Skeletal muscle tissue (tissue), 4 donors: ENCODE data around the gene FTCD. TPM values are rescaled to one million over a fixed set of nuclear protein-coding genes. Genes with fewer than 3 reads are reported as not detected.
"Not testable (repeated sequence)": the region's sequence is repeated elsewhere in the genome, so short reads cannot be mapped to it uniquely, and the experiment has no call there.

Experiments
- H3K27ac ChIP-seq: one replicate; pipeline ENCODE4 v1.7.0; 2013; ENCODE audit warnings: mild to moderate bottlenecking, low read depth, low read length, inconsistent platforms
- H3K27me3 ChIP-seq, 3 donors: one replicate each; pipeline ENCODE4 v1.7.0; 2013; ENCODE audit warnings: low read length in 3 of 3; ENCODE audit not compliant: control insufficient read depth in 3 of 3, insufficient read depth in 3 of 3
- H3K36me3 ChIP-seq, 3 donors: one replicate each; pipeline ENCODE4 v1.7.0; 2013; ENCODE audit warnings: low read length in 3 of 3; ENCODE audit not compliant: control insufficient read depth in 3 of 3, insufficient read depth in 3 of 3
- H3K4me1 ChIP-seq, 3 donors: one replicate each; pipeline ENCODE4 v1.7.0; 2013; ENCODE audit warnings: low read length in 3 of 3, mild to moderate bottlenecking in 3 of 3; ENCODE audit not compliant: control insufficient read depth in 3 of 3, insufficient read depth in 3 of 3
- H3K4me3 ChIP-seq, 3 donors: one replicate each; pipeline ENCODE4 v1.7.0; 2013; ENCODE audit warnings: low read length in 3 of 3
- H3K9ac ChIP-seq, 3 donors: one replicate each; pipeline ENCODE4 v1.7.0; 2013; ENCODE audit warnings: low read length in 3 of 3, mild to moderate bottlenecking in 3 of 3, moderate library complexity in 2 of 3, low read depth in 1 of 3
- H3K9me3 ChIP-seq, 3 donors: one replicate each; pipeline ENCODE4 v1.7.0; 2013; ENCODE audit warnings: low read length in 3 of 3; ENCODE audit not compliant: control insufficient read depth in 3 of 3
- total RNA-seq: library from RNA; depleted of rRNA; stranded (reverse); fragments of >200 nt; gene quantifications from one replicate; pipeline ENCODE4 v1.2.3, GENCODE V29; 2014
- donor health status: Osteomylitis.

The FTCD gene
- total RNA-seq, 1 donor from 2014 or later: 0.52 TPM

DNA sequence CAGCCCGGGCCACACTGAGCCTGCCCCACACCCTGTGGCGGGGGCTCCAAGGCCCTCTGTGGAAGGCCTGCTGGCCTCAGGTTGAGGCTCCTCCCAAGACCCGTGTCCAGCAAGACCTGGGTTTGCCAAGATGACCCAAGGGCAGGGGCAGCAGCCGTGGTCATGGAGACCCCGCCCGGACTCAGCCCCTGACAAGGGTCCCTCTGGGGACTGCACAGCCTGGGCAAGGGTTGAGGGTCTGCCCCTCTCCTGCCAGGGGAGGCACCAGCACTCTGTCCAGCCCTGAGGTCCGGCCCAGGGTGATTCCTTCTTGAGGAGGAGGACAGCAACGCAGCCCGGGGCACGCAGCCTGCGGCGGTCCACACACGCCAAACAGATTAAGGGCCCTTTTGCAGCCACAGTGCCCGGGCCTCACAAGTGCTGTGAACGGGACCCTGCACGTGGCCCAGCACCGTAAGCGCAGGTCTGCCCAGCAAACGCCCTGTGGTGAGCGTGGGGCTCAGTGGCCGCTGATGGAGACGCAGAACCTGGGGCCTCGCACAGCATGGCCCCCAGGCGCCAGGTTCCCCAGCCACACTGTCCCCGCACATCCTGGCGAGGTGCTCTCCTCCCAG is 25.5 kb upstream of the FTCD start:
- no peak overlapping the region for H3K9ac ChIP-seq
- no peak overlapping the region for H3K4me3 ChIP-seq
- H3K36me3 ChIP-seq: no peaks in the 10 kb centered on the region
- H3K27ac ChIP-seq: no peak overlapping the region
- peaks cover 0 to 3% (median 0%) of the 10 kb centered on the region in 3 donors for H3K9me3 ChIP-seq
- H3K27me3 ChIP-seq: no peaks in the 10 kb centered on the region
- H3K4me1 ChIP-seq: peaks cover 0 to 18% (median 16%) of the 10 kb centered on the region in 3 donors

DNA sequence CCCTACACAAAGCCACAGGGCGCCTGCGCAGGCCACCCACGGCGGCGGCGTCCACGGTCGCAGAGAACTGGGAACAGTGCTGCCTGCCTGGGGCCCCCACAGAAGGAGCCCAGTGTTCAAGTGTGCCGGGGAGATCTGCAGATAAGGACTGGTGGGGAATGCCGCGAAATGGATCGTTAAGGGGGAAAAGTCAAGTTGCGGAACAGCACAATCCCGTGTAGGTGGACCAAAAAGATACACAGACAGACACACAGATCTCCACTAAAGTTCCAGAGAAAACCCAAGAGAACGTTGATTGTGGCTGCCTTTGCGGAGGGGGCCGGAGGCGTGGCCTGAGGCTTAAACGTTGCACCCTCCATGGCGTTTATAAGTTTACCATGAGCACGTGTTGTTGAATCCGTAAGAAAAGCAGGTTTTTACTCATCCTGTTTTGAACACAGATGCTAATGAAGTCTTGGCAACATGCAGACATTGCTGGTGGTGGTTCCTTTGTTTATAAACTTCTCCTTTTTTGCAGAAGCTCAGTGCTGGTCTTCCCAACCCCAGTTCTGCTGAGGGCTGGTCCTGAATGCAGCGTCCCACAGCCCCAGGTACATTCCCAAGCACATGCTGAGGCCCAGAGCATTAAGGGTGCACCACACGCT is 24.8 kb upstream of the FTCD start:
- peaks cover 0 to 3% (median 0%) of the 10 kb centered on the region in 3 donors for H3K9me3 ChIP-seq
- H3K36me3 ChIP-seq: no peaks in the 10 kb centered on the region
- H3K4me3 ChIP-seq: no peak overlapping the region
- H3K4me1 ChIP-seq: peaks cover 0 to 18% (median 16%) of the 10 kb centered on the region in 3 donors
- no peak overlapping the region for H3K27ac ChIP-seq
- no peaks in the 10 kb centered on the region for H3K27me3 ChIP-seq
- H3K9ac ChIP-seq: no peak overlapping the region

DNA sequence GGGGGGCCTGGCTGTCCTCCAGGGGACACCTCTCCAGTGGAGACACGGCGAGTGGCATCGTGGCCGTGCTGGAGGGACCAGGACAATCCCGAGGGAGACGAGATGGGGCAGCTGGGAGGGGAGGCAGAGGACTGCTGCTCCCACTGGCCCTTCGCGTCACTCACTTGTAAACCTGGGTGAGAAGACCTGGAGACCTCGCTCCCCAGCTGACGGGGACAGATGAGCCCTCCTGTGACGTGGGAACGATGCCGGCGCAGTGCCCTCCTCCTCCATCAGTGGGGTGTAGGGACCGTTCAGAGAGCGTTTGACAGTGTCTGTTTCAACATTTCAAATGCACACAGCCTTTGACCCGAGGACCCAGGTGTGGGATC is 24.3 kb upstream of the FTCD start:
- Histone ChIP-seq H3K9ac (no peak overlapping the region), H3K27me3 (no peaks in the 10 kb centered on the region), H3K4me1 (peaks cover 0 to 15% (median 10%) of the 10 kb centered on the region in 3 donors), H3K4me3 (no peak overlapping the region), H3K27ac (no peak overlapping the region), H3K36me3 (no peaks in the 10 kb centered on the region), H3K9me3 (peaks cover 0 to 3% (median 0%) of the 10 kb centered on the region in 3 donors)

DNA sequence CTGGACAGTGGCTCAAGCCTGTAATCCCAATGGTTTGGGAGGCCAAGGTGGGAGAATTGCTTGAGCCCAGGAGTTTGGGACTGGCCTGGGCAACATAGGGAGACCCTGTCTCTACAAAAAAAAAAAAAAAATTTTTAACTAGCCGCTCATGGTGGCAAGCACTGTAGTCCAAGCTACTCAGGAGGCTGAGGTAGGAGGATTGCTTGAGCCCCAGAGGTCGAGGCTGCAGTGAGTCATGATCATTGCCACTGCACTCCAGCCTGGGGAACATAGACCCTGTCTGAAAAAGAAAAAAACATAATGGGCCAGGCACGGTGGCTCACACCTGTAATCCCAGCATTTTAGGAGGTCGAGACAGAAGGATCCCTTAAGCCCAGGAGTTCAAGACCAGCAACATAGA is 23.6 kb upstream of the FTCD start:
- no peak overlapping the region for H3K27ac ChIP-seq
- H3K4me1 ChIP-seq: peaks cover 0 to 11% (median 9%) of the 10 kb centered on the region in 3 donors
- H3K27me3 ChIP-seq: no peaks in the 10 kb centered on the region
- no peak overlapping the region for H3K4me3 ChIP-seq
- peaks cover 0 to 3% (median 0%) of the 10 kb centered on the region in 3 donors for H3K9me3 ChIP-seq
- H3K9ac ChIP-seq: no peak overlapping the region
- H3K36me3 ChIP-seq: no peaks in the 10 kb centered on the region

DNA sequence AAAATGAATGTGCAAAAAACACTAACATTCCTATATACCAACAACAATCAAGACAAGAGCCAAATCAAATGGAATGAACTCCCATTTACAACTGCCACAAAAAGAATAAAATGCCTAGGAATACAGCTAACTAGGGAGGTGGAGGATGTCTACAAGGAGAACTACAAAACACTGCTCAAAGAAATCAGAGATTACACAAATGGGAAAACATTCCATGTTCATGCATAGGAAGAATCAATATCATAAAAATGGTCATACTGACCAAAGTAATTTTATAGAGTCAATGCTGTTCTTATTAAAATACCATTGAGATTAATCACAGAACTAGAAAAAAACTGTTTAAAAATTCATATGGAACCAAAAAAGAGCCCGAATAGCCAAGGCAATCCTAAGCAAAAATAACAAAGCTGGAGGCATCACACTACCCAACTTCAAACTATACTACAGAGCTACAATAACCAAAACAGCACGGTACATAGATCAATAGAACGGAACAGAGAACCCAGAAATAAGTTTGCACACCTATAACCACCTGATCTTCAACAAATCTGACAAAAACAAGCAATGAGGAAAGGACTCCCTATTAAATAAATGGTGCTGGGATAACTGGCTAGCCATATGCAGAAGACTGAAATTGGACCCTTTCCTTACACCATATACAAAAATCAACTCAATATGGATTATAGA is 21.2 kb upstream of the FTCD start:
- not testable (repeated sequence) for H3K36me3 ChIP-seq, H3K27me3 ChIP-seq, H3K4me3 ChIP-seq, H3K4me1 ChIP-seq, H3K27ac ChIP-seq, H3K9ac ChIP-seq, H3K9me3 ChIP-seq

DNA sequence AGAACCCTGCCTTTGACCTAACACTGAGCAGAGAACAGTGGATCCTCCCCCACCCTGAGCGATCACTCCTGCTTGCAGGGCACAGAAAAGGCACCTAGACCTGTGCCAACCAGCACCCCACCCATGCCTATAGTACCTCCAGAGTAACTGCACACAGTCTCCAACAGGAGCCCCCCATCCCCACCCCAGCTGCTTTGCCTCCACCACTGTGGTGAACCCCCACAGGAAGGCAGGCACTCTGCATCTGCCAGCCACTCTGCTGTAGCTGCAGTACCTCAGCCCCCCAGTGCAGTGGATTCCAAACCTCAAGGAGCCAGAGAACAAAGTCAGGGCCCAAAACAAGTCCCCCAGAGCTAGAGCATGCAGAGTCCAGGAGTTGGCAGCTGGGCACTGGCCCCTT is 18.2 kb upstream of the FTCD start:
- peaks cover 0 to 3% (median 0%) of the 10 kb centered on the region in 3 donors for H3K9me3 ChIP-seq
- H3K4me3 ChIP-seq: no peak overlapping the region
- no peaks in the 10 kb centered on the region for H3K27me3 ChIP-seq
- no peak overlapping the region for H3K9ac ChIP-seq
- no peaks in the 10 kb centered on the region for H3K36me3 ChIP-seq
- H3K4me1 ChIP-seq: no peaks in the 10 kb centered on the region
- H3K27ac ChIP-seq: no peak overlapping the region

DNA sequence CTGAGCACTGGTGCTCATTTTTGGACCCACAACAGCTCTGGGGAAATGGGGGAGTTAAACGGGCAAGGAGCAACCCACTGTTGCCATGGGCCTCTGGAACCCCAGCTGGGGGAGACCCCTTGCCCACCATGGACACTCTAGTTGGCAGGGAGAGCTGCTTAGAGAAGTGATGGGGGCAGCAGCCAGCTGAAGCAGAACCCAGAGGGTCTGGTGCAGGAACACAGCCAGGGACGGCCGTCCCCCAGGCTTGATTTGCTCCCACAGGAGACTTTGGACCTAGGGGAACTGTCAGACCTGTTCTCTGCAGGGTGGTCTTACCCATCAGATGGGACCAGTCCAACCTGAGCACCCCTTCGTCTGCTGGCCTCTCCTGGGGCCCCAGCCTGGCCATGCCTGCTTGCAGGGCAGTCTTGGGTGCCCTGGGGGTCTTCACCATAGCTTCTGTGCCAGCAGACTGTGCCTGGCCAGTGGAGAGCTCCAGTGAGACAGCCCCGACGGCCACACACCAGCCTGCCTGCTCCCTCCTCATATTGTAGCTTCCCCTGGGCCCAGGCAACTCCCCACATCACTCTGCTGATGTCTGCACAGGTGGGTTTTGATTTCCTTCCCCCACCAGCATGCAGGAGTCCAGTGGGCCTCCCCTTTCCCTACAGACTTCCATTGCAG is 17.6 kb upstream of the FTCD start:
- H3K9me3 ChIP-seq: peaks cover 0 to 3% (median 0%) of the 10 kb centered on the region in 3 donors
- H3K4me3 ChIP-seq: no peak overlapping the region
- H3K36me3 ChIP-seq: no peaks in the 10 kb centered on the region
- no peaks in the 10 kb centered on the region for H3K4me1 ChIP-seq
- H3K27me3 ChIP-seq: no peaks in the 10 kb centered on the region
- no peak overlapping the region for H3K9ac ChIP-seq
- H3K27ac ChIP-seq: no peak overlapping the region

DNA sequence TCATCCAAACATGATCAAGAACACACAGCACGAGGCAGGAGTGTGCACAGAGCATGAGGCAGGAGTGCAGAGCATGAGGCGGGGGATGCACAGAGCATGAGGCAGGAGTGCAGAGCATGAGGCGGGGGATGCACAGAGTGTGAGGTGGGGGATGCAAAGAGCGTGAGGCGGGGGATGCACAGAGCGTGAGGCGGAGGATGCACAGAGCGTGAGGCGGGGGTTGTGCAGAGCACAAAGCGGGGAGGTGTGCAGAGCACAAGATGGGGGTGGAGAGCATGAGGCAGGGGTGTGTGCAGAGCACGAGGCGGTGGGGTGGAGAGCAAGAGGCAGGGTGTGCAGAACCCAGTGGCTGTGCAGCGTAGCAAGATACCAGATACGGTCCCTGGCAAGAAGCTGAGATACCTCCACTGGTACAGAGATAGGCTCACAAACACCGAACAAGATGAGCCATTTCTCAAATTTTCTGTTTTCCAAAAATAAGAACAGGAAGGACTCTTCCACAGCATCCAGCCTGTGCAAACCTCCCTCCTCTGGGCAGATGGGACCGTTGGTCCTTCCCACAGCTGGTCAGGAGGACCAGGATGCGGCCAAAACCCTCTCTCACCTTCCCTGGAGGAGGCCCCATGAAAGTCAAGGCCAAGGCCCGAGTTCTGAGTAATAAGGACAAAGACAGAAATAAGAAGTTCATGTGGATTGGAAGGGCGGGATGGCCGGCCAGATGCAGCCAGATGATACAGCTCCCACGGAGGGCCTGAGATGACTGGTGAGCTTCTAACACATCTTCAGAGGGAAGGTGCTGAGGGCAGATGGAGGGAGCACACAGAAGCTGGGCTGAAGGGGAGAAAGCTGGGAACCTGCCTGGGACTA is 16.9 kb upstream of the FTCD start:
- H3K9ac ChIP-seq: no peak overlapping the region
- H3K36me3 ChIP-seq: no peaks in the 10 kb centered on the region
- no peaks in the 10 kb centered on the region for H3K27me3 ChIP-seq
- H3K4me1 ChIP-seq: no peaks in the 10 kb centered on the region
- peaks cover 0 to 3% (median 0%) of the 10 kb centered on the region in 3 donors for H3K9me3 ChIP-seq
- H3K4me3 ChIP-seq: no peak overlapping the region
- no peak overlapping the region for H3K27ac ChIP-seq

DNA sequence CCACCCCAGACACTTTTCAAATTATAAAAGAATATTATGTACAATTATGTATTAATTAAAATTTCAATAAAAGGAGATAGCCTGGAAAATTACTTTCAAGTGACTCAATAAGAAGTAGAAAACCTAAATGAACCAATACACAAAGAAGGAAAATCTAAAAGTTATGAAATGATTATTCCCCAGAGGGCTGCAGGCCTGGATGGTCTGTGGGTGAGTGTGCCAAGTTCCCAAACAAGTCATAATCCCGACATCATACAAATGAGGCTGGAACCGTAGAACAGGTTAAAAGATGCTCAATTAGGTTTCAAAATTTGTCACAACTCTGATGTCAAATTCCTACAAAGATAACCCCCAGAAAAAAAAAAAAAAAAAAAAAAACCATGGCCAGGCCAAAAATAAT is 16.2 kb upstream of the FTCD start:
- H3K27ac ChIP-seq: no peak overlapping the region
- no peak overlapping the region for H3K4me3 ChIP-seq
- no peak overlapping the region for H3K9ac ChIP-seq
- H3K27me3 ChIP-seq: no peaks in the 10 kb centered on the region
- no peaks in the 10 kb centered on the region for H3K4me1 ChIP-seq
- H3K9me3 ChIP-seq: peaks cover 0 to 2% (median 0%) of the 10 kb centered on the region in 3 donors
- no peaks in the 10 kb centered on the region for H3K36me3 ChIP-seq
